Astrocyte (in vitro differentiated cells and primary cell): ENCODE data around the gene SEC24D. TPM values are rescaled to one million over a fixed set of nuclear protein-coding genes. Genes with fewer than 3 reads are reported as not detected.

Source experiments
- DNase-seq: peaks from one replicate; pipeline ENCODE4 v3.0.0-alpha.2; 2010; ENCODE audit warnings: low read depth
- FAIRE-seq: peaks from 2 replicates; lab custom pipeline; 2011; peaks lifted over from hg19 to GRCh38; lab: Jason Lieb, UNC
- H2AFZ ChIP-seq: 2 replicates; pipeline ENCODE4 v1.6.0; 2012; ENCODE audit warnings: low read depth, low read length, inconsistent platforms
- H3K27ac ChIP-seq: 2 replicates; pipeline ENCODE4 v1.5.1; 2011; ENCODE audit warnings: low read depth, low read length, inconsistent platforms
- H3K27me3 ChIP-seq: 2 replicates; pipeline ENCODE4 v1.6.0; 2011; ENCODE audit warnings: low read length, inconsistent platforms; ENCODE audit not compliant: insufficient read depth
- H3K36me3 ChIP-seq: 2 replicates; pipeline ENCODE4 v1.5.1; 2011; ENCODE audit warnings: low read length, inconsistent platforms; ENCODE audit not compliant: insufficient read depth
- H3K4me1 ChIP-seq: 2 replicates; pipeline ENCODE4 v1.5.1; 2011; ENCODE audit warnings: low read length, inconsistent platforms; ENCODE audit not compliant: insufficient read depth
- H3K4me2 ChIP-seq: 2 replicates; pipeline ENCODE4 v1.6.0; 2012; ENCODE audit warnings: low read length, inconsistent platforms
- H3K4me3 ChIP-seq: 2 replicates; pipeline ENCODE4 v1.5.1; 2011; ENCODE audit warnings: low read depth, mild to moderate bottlenecking, low read length, inconsistent platforms; ENCODE audit not compliant: insufficient read depth
- H3K79me2 ChIP-seq: 2 replicates; pipeline ENCODE4 v1.6.0; 2012; ENCODE audit warnings: mild to moderate bottlenecking, low read length, inconsistent platforms; ENCODE audit not compliant: insufficient read depth
- H3K9ac ChIP-seq: 2 replicates; pipeline ENCODE4 v1.6.0; 2012; ENCODE audit warnings: mild to moderate bottlenecking, low read length, inconsistent platforms
- H3K9me3 ChIP-seq: 2 replicates; pipeline ENCODE4 v1.5.1; 2012; ENCODE audit warnings: low read depth, mild to moderate bottlenecking, low read length, inconsistent platforms; ENCODE audit not compliant: insufficient read depth
- H4K20me1 ChIP-seq: 2 replicates; pipeline ENCODE4 v1.6.0; 2012; ENCODE audit warnings: low read length, inconsistent platforms; ENCODE audit not compliant: insufficient read depth
- H3K27ac Mint-ChIP-seq: one replicate; pipeline ENCODE4 v1.8.0; 2021; ENCODE audit warnings: mild to moderate bottlenecking, mixed read lengths; ENCODE audit not compliant: unreplicated experiment
- H3K27me3 Mint-ChIP-seq: one replicate; pipeline ENCODE4 v1.8.0; 2021; ENCODE audit warnings: low read depth, mixed read lengths; ENCODE audit not compliant: unreplicated experiment
- H3K36me3 Mint-ChIP-seq: one replicate; pipeline ENCODE4 v1.8.0; 2021; ENCODE audit warnings: low read depth, mixed read lengths; ENCODE audit not compliant: unreplicated experiment
- H3K4me1 Mint-ChIP-seq: one replicate; pipeline ENCODE4 v1.8.0; 2021; ENCODE audit warnings: low read depth, mixed read lengths; ENCODE audit not compliant: unreplicated experiment
- H3K4me3 Mint-ChIP-seq: one replicate; pipeline ENCODE4 v1.8.0; 2021; ENCODE audit warnings: mild to moderate bottlenecking, moderate library complexity, mixed read lengths; ENCODE audit not compliant: unreplicated experiment
- H3K9me3 Mint-ChIP-seq: one replicate; pipeline ENCODE4 v1.8.0; 2021; ENCODE audit warnings: mild to moderate bottlenecking, mixed read lengths; ENCODE audit not compliant: unreplicated experiment
- EZH2 ChIP-seq: IDR thresholded peaks from 2 replicates; pipeline ENCODE4 v1.6.1; 2012; ENCODE audit warnings: mild to moderate bottlenecking, low read length, inconsistent platforms; ENCODE audit not compliant: insufficient read depth
- total RNA-seq: library from RNA; stranded (reverse); gene quantifications from 2 replicates; pipeline ENCODE4 v1.2.1, GENCODE V29; 2021
- TF ChIP-seq, protein P1 (sequence below): IDR thresholded peaks from 2 replicates; pipeline ENCODE4 v1.5.1; 2011; ENCODE audit warnings: low read depth, mild to moderate bottlenecking, inconsistent platforms, low read length, moderate library complexity; ENCODE audit not compliant: insufficient read depth

SEC24D gene
- total RNA-seq, 1 donor from 2014 or later = 187 TPM

DNA sequence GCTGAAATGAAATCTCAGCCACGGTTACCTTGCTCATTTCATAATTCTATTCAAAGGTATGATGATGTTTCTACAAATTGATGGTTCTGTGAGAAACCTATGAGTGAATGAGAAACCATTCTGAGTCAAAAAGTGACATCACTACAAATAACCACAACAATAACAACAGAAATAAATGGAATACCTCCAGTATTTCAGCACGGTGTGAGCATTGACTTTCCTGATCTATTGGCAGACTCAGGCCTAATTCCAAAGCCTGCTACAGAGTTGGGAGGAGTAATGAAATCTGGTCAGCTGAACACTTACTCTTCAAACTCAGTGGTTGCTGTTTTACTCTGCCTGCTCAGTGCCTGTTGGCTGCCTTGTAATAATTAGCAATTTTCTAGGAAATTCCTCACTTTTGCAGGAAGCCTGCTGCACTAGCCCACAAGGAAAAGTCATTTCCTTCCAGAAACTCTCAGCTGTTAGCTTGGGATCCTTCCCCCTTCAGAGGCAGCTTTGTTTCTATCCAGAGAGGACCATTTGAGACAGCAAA is 33.9 kb upstream of the SEC24D start:
- Histone ChIP-seq H3K27me3 (no peaks in the 10 kb centered on the region), H3K4me3 (no peak overlapping the region), H3K36me3 (no peaks in the 10 kb centered on the region), H2AFZ (no peak overlapping the region), H3K79me2 (no peaks in the 10 kb centered on the region), H3K4me2 (no peak overlapping the region), H3K9me3 (no peaks in the 10 kb centered on the region), H3K9ac (no peak overlapping the region), H3K27ac (no peak overlapping the region), H3K4me1 (no peaks in the 10 kb centered on the region), H4K20me1 (no peaks in the 10 kb centered on the region)
- H3K9me3 Mint-ChIP-seq = no peaks in the 10 kb centered on the region
- FAIRE-seq (peak; percentile 60), DNase-seq (peak; percentile 49)
- H3K4me3 Mint-ChIP-seq = no peak overlapping the region
- TF ChIP-seq, protein P1, sequence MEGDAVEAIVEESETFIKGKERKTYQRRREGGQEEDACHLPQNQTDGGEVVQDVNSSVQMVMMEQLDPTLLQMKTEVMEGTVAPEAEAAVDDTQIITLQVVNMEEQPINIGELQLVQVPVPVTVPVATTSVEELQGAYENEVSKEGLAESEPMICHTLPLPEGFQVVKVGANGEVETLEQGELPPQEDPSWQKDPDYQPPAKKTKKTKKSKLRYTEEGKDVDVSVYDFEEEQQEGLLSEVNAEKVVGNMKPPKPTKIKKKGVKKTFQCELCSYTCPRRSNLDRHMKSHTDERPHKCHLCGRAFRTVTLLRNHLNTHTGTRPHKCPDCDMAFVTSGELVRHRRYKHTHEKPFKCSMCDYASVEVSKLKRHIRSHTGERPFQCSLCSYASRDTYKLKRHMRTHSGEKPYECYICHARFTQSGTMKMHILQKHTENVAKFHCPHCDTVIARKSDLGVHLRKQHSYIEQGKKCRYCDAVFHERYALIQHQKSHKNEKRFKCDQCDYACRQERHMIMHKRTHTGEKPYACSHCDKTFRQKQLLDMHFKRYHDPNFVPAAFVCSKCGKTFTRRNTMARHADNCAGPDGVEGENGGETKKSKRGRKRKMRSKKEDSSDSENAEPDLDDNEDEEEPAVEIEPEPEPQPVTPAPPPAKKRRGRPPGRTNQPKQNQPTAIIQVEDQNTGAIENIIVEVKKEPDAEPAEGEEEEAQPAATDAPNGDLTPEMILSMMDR = no peak
- no peak for TF ChIP-seq EZH2
- H3K4me1 Mint-ChIP-seq = peaks cover 16% of the 10 kb centered on the region
- no peaks in the 10 kb centered on the region for H3K36me3 Mint-ChIP-seq
- no peak overlapping the region for H3K27ac Mint-ChIP-seq
- H3K27me3 Mint-ChIP-seq = no peaks in the 10 kb centered on the region

DNA sequence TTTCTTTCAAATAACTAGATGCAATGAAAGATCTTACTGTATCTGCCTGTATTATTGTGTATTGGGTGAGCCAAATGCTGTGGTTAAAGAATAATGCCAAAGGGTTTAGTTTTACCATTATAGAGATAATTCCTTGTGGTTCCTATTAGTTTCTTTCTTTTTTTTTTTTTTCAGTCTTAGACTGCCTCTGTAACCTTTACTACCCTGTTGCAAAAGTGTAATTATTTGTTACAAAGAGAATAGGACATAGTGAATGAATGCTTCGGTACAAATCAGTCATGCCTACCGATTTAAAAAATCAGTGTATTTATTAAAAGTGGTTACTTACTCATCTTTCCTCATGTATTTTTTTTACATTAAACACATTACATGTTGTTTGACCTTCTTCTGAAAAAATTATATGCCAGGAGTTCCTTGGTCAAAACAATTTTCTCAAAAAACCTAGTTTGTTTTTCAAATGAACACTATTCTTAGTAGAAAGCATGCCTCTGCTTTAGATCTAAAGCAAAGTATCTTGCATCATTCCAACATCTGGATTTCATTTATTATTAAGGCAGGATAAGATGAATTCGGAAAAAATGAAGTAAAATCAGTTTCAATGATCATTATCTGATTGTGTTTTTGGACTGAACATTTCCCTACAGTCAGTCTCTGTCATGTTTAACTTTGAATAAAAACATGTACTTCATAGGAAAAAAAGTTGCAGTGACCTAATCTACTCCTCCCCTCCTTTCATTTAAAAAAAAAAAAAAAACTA is 31.6 kb upstream of the SEC24D start:
- H3K4me3 ChIP-seq = no peak overlapping the region
- H3K36me3 ChIP-seq = no peaks in the 10 kb centered on the region
- no peak overlapping the region for H3K27ac Mint-ChIP-seq
- no peak for TF ChIP-seq EZH2
- TF ChIP-seq, protein P1 = no peak
- no peaks in the 10 kb centered on the region for H3K36me3 Mint-ChIP-seq
- peaks cover 12% of the 10 kb centered on the region for H3K4me1 Mint-ChIP-seq
- DNase-seq (no peak), FAIRE-seq (no peak)
- no peaks in the 10 kb centered on the region for H4K20me1 ChIP-seq
- H3K9me3 ChIP-seq = no peaks in the 10 kb centered on the region
- H3K9ac ChIP-seq = no peak overlapping the region
- no peaks in the 10 kb centered on the region for H3K27me3 Mint-ChIP-seq
- no peaks in the 10 kb centered on the region for H3K27me3 ChIP-seq
- H2AFZ ChIP-seq = no peak overlapping the region
- no peaks in the 10 kb centered on the region for H3K4me1 ChIP-seq
- no peaks in the 10 kb centered on the region for H3K79me2 ChIP-seq
- no peak overlapping the region for H3K4me3 Mint-ChIP-seq
- no peak overlapping the region for H3K27ac ChIP-seq
- H3K4me2 ChIP-seq = no peak overlapping the region
- H3K9me3 Mint-ChIP-seq = no peaks in the 10 kb centered on the region

GRCh38 chr4:118866442-118866841 is 30.5 kb upstream of the SEC24D start:
- no peak for DNase-seq
- no peaks in the 10 kb centered on the region for H3K27me3 Mint-ChIP-seq
- no peak overlapping the region for H2AFZ ChIP-seq
- no peaks in the 10 kb centered on the region for H3K9me3 ChIP-seq
- H3K36me3 ChIP-seq = no peaks in the 10 kb centered on the region
- TF ChIP-seq EZH2 = no peak
- TF ChIP-seq, protein P1 = no peak
- no peak overlapping the region for H3K4me2 ChIP-seq
- no peak overlapping the region for H3K4me3 Mint-ChIP-seq
- H3K4me1 Mint-ChIP-seq = peaks cover 12% of the 10 kb centered on the region
- H3K4me1 ChIP-seq = no peaks in the 10 kb centered on the region
- H3K79me2 ChIP-seq = no peaks in the 10 kb centered on the region
- no peak overlapping the region for H3K9ac ChIP-seq
- FAIRE-seq = no peak
- no peak overlapping the region for H3K4me3 ChIP-seq
- H3K27me3 ChIP-seq = no peaks in the 10 kb centered on the region
- H4K20me1 ChIP-seq = no peaks in the 10 kb centered on the region
- no peaks in the 10 kb centered on the region for H3K9me3 Mint-ChIP-seq
- H3K27ac Mint-ChIP-seq = no peak overlapping the region
- no peak overlapping the region for H3K27ac ChIP-seq
- no peaks in the 10 kb centered on the region for H3K36me3 Mint-ChIP-seq
